Transverse colon (tissue), 4 donors: ENCODE data around the gene NDE1. TPM values are rescaled to one million over a fixed set of nuclear protein-coding genes. Genes with fewer than 3 reads are reported as not detected.

Experiments used
- DNase-seq: peaks from one replicate; pipeline ENCODE4 v3.0.0-alpha.2; 2019
- H3K27ac ChIP-seq, 4 donors: fragments of 200-600 bp; sonication (generic); 2 replicates each; pipeline ENCODE4 v1.5.1; 2016 to 2018; ENCODE audit warnings: inconsistent platforms in 4 of 4
- H3K27me3 ChIP-seq: fragments of 200-600 bp; sonication (generic); 2 replicates; pipeline ENCODE4 v1.5.1; 2017; ENCODE audit warnings: inconsistent platforms
- H3K36me3 ChIP-seq, 4 donors: fragments of 200-600 bp; sonication (generic); 2 replicates each; pipeline ENCODE4 v1.5.1; 2017 to 2019; ENCODE audit warnings: inconsistent platforms in 4 of 4
- H3K4me1 ChIP-seq, 4 donors: fragments of 200-600 bp; sonication (generic); 2 replicates each; pipeline ENCODE4 v1.5.1; 2017 to 2020; ENCODE audit warnings: inconsistent platforms in 4 of 4
- H3K4me3 ChIP-seq, 4 donors: fragments of 200-600 bp; sonication (generic); 1 replicate in 1 of 4; 2 replicates in 3 of 4; pipeline versions ENCODE4 v1.5.1 to v1.6.1; 2017 to 2019; ENCODE audit warnings: inconsistent platforms in 4 of 4
- H3K9me3 ChIP-seq, 2 donors: fragments of 200-600 bp; sonication (generic); 2 replicates each; pipeline ENCODE4 v1.5.1; 2017 to 2019; ENCODE audit warnings: inconsistent platforms in 2 of 2
- EP300 ChIP-seq: sonication (generic); formaldehyde crosslinking; IDR thresholded peaks from one replicate; pipeline ENCODE4 v1.6.1; 2017; ENCODE audit warnings: antibody characterized with exemption, low read depth
- POLR2A ChIP-seq: fragments of 450-650 bp; IDR thresholded peaks from one replicate; pipeline ENCODE4 v1.6.1; 2016; ENCODE audit warnings: antibody characterized with exemption, mild to moderate bottlenecking, moderate library complexity
- POLR2AphosphoS5 ChIP-seq, 3 donors: sonication (generic); formaldehyde crosslinking; IDR thresholded peaks; one replicate each; pipeline ENCODE4 v1.6.1; 2016; ENCODE audit warnings: antibody characterized with exemption in 3 of 3
- WGBS, 2 donors: methylation state at CpG; one replicate each; pipeline ENCODE4 v1.1.5; 2018; ENCODE audit warnings: low coverage in 1 of 2; 5-methylcytosine and 5-hydroxymethylcytosine counted together
- in situ Hi-C, 4 donors: fragments of 200-750 bp; cut with MboI; loops; one replicate each; pipeline versions ENCODE4 v1.15.0 to v1.15.1; 2017; ENCODE audit warnings: low sequenced_read_pairs in 3 of 4, low pct_ligation_motif_present in 1 of 4, low pct_unique_long_range_greater_than_20kb in 1 of 4
- intact Hi-C: fragments of 100-400 bp; cut with DNase I; formaldehyde crosslinking; loops from one replicate; pipeline ENCODE4 v1.15.1; 2023; ENCODE audit warnings: low total_unique reads
- total RNA-seq, 4 donors: library from RNA; depleted of rRNA; stranded (reverse); fragments of >200 nt; gene quantifications; one replicate each; pipeline ENCODE4 v1.1.0, GENCODE V29; 2016
- TF ChIP-seq, protein P1 (sequence below), 5 experiments: fragments of 200-600 bp in 3 of 5; fragments of 450-650 bp in 2 of 5; sonication (generic) in 3 of 5; IDR thresholded peaks; 1 replicate in 2 of 5; 2 replicates in 3 of 5; pipeline ENCODE4 v1.5.1; 2016 to 2017; ENCODE audit warnings: antibody characterized with exemption in 5 of 5, inconsistent platforms in 3 of 5, mild to moderate bottlenecking in 2 of 5, moderate library complexity in 1 of 5

The NDE1 gene
- total RNA-seq, 4 donors from 2014 or later, result 21.0 to 47.6 (median 36.3) TPM

DNA sequence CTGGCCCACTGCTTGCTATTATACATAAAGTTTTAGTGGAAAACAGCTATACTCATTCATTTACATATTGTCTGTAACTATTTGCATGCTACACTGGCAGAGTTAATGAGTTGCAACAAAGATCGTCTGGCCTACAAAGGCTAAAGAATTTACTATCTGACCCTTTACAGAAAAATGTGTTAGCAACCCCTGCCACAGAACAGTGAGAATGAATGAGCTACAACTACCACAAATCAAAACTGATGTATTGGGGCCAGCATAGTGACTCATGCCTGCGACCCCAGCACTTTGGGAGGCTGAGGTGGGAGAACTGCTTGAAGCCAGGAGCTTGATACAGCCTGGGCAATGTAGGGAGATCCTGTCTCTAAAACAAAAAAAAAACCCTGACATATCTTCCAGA lies 114.1 kb downstream of the NDE1 start:
- Histone ChIP-seq H3K27ac (peak overlapping the region in 2 of 4 donors; percentile 8 to 67), H3K9me3 (no peaks in the 10 kb centered on the region), H3K27me3 (no peaks in the 10 kb centered on the region), H3K4me1 (no peaks in the 10 kb centered on the region), H3K4me3 (no peak overlapping the region), H3K36me3 (no peaks in the 10 kb centered on the region)
- WGBS, 2 donors, result 49% methylated on average over 2 of the region's 2 CpGs; no CpG with 5 or more reads in 1 of the 2 donors
- TF ChIP-seq POLR2A (no peak), EP300 (no peak), POLR2AphosphoS5 (IDR thresholded peaks at IDR 0.05) (no peak)
- TF ChIP-seq, protein P1, sequence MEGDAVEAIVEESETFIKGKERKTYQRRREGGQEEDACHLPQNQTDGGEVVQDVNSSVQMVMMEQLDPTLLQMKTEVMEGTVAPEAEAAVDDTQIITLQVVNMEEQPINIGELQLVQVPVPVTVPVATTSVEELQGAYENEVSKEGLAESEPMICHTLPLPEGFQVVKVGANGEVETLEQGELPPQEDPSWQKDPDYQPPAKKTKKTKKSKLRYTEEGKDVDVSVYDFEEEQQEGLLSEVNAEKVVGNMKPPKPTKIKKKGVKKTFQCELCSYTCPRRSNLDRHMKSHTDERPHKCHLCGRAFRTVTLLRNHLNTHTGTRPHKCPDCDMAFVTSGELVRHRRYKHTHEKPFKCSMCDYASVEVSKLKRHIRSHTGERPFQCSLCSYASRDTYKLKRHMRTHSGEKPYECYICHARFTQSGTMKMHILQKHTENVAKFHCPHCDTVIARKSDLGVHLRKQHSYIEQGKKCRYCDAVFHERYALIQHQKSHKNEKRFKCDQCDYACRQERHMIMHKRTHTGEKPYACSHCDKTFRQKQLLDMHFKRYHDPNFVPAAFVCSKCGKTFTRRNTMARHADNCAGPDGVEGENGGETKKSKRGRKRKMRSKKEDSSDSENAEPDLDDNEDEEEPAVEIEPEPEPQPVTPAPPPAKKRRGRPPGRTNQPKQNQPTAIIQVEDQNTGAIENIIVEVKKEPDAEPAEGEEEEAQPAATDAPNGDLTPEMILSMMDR (IDR thresholded peaks at IDR 0.05), result no peak
- in situ Hi-C loops, result loop anchor here in 3 of 4 donors (25.0 kb wide), 1 partner anchor 373 kb away; no protein-coding TSS in a partner anchor
- intact Hi-C loops, result no loop called here
- no peak for DNase-seq

DNA sequence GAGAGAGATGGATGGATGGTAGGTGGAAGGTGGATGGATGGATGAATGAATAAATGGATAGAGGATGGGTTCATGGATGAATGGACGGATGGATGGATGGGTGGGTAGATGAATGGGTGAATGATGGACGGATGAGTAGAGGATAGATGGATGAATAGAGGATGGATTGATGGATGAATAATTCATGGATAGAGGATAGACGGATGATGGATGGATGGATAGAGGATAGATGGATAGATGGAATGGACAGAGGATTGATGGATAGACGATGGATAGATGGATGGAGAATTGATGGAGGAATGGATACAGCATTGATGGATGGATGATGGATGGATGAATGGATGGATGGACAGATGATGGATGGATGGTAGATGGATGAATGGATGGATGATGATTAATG lies 115.1 kb downstream of the NDE1 start:
- H3K27ac ChIP-seq, result peak overlapping the region in 2 of 4 donors; percentile 8 to 52
- 72 to 83% methylated on average over 4 of the region's 4 CpGs for WGBS, 2 donors
- H3K4me1 ChIP-seq, result no peaks in the 10 kb centered on the region
- DNase-seq, result no peak
- in situ Hi-C loops (loop anchor here in 3 of 4 donors (25.0 kb wide), 1 partner anchor 372 kb away; no protein-coding TSS in a partner anchor), intact Hi-C loops (no loop called here)
- no peak overlapping the region for H3K4me3 ChIP-seq
- no peaks in the 10 kb centered on the region for H3K36me3 ChIP-seq
- H3K9me3 ChIP-seq, result no peaks in the 10 kb centered on the region
- no peak for TF ChIP-seq EP300
- peak in 2 of 3 donors; percentile 12 to 42 for TF ChIP-seq POLR2AphosphoS5 (IDR thresholded peaks at IDR 0.05)
- TF ChIP-seq, protein P1 (IDR thresholded peaks at IDR 0.05), result no peak
- no peaks in the 10 kb centered on the region for H3K27me3 ChIP-seq

DNA sequence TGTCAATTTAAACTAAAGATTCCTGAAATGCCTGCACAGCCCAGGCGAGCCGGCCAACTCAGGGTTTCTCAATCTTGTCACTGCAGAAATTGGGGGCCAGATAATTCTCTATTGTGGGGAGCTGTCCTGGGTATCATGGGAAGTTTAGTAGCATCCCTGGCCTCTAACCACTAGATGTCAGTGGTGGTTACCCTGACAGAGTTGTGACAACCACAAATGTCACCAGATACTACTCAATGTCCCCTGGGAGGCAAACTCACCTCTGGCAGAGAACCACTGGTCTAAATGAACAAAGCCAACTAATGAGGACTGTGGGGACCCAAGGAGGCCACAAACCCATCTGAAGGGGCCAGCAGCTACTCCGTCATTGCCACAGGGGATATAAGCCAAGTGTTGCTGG lies 115.8 kb downstream of the NDE1 start:
- in situ Hi-C loops (loop anchor here in 3 of 4 donors (25.0 kb wide), 1 partner anchor 371 kb away; no protein-coding TSS in a partner anchor), intact Hi-C loops (loop anchor here (1.0 kb wide), 1 partner anchor 43 kb away; no protein-coding TSS in a partner anchor)
- no peaks in the 10 kb centered on the region for H3K27me3 ChIP-seq
- TF ChIP-seq POLR2AphosphoS5 (IDR thresholded peaks at IDR 0.05), result no peak
- TF ChIP-seq, protein P1 (IDR thresholded peaks at IDR 0.05), result peak; percentile 44 to 53 (median 51)
- H3K4me3 ChIP-seq, result no peak overlapping the region
- H3K9me3 ChIP-seq, result no peaks in the 10 kb centered on the region
- 41% methylated on average over 3 of the region's 3 CpGs; no CpG with 5 or more reads in 1 of the 2 donors for WGBS, 2 donors
- DNase-seq, result no peak
- no peaks in the 10 kb centered on the region for H3K4me1 ChIP-seq
- peak overlapping the region in 1 of 4 donors; percentile 52 for H3K27ac ChIP-seq
- no peaks in the 10 kb centered on the region for H3K36me3 ChIP-seq

DNA sequence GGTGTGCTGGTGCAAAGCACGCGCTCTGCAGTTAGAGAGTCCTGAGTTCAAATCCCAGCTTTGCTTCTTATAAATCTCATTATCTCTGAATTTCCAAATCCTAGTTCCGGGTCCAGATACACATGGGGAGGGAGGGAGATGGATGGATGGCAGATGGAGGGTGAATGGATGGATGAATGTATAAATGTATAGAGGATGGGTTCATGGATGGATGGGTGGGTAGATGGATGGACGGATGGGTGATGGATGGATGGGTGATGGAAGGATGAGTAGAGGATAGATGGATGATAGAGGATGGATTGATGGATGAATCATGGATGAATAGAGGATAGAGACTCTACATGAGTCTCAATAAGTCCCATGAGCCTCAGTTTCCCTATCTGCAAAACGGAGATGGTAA lies 116.9 kb downstream of the NDE1 start:
- Histone ChIP-seq H3K27me3 (no peaks in the 10 kb centered on the region), H3K4me3 (no peak overlapping the region), H3K36me3 (no peaks in the 10 kb centered on the region), H3K4me1 (no peaks in the 10 kb centered on the region), H3K9me3 (no peaks in the 10 kb centered on the region), H3K27ac (peak overlapping the region in 1 of 4 donors; percentile 52)
- no peak for TF ChIP-seq EP300
- TF ChIP-seq POLR2A, result no peak
- TF ChIP-seq, protein P1 (IDR thresholded peaks at IDR 0.05), result no peak
- TF ChIP-seq POLR2AphosphoS5 (IDR thresholded peaks at IDR 0.05), result no peak
- 89 to 100% methylated on average over 4 to 5 of the region's 5 CpGs for WGBS, 2 donors
- intact Hi-C loops, result loop anchor here (1.0 kb wide), 1 partner anchor 42 kb away; no protein-coding TSS in a partner anchor
- DNase-seq, result no peak
- in situ Hi-C loops, result loop anchor here in 3 of 4 donors (25.0 kb wide), 1 partner anchor 370 kb away; no protein-coding TSS in a partner anchor
